BE2C (cell line): ENCODE results near the gene EMC6.

Experiments
- DNase-seq: peaks from one replicate; pipeline ENCODE4 v3.0.0-alpha.2; 2020
- H3K27me3 ChIP-seq: fragments of 250-450 bp; sonication (Bioruptor Pico); 2 replicates; pipeline ENCODE4 v1.5.1; 2020; ENCODE audit warnings: mild to moderate bottlenecking
- H3K36me3 ChIP-seq: fragments of 250-450 bp; sonication (Bioruptor Pico); 2 replicates; pipeline ENCODE4 v1.5.1; 2020; ENCODE audit warnings: mild to moderate bottlenecking
- H3K4me1 ChIP-seq: fragments of 250-450 bp; sonication (Bioruptor Pico); 2 replicates; pipeline ENCODE4 v1.5.1; 2020
- H3K4me3 ChIP-seq: 2 replicates; pipeline ENCODE4 v1.5.1; 2011; ENCODE audit warnings: low read depth, low read length
- H3K9me3 ChIP-seq: fragments of 250-450 bp; sonication (Bioruptor Pico); 2 replicates; pipeline ENCODE4 v1.5.1; 2020
- TF ChIP-seq, protein P1 (sequence below): IDR thresholded peaks from 2 replicates; pipeline ENCODE4 v1.5.1; 2012; ENCODE audit warnings: mild to moderate bottlenecking, low read depth, low read length

Gene EMC6

GRCh38 chr17:3630781-3631180 is 37.8 kb upstream of the EMC6 start:
- Histone ChIP-seq H3K9me3 (no peaks in the 10 kb centered on the region), H3K4me1 (no peaks in the 10 kb centered on the region), H3K4me3 (no peak overlapping the region), H3K36me3 (no peaks in the 10 kb centered on the region), H3K27me3 (no peaks in the 10 kb centered on the region)
- DNase-seq: no peak
- TF ChIP-seq, protein P1, sequence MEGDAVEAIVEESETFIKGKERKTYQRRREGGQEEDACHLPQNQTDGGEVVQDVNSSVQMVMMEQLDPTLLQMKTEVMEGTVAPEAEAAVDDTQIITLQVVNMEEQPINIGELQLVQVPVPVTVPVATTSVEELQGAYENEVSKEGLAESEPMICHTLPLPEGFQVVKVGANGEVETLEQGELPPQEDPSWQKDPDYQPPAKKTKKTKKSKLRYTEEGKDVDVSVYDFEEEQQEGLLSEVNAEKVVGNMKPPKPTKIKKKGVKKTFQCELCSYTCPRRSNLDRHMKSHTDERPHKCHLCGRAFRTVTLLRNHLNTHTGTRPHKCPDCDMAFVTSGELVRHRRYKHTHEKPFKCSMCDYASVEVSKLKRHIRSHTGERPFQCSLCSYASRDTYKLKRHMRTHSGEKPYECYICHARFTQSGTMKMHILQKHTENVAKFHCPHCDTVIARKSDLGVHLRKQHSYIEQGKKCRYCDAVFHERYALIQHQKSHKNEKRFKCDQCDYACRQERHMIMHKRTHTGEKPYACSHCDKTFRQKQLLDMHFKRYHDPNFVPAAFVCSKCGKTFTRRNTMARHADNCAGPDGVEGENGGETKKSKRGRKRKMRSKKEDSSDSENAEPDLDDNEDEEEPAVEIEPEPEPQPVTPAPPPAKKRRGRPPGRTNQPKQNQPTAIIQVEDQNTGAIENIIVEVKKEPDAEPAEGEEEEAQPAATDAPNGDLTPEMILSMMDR: no peak

GRCh38 chr17:3632287-3632686 is 36.3 kb upstream of the EMC6 start:
- H3K9me3 ChIP-seq: no peaks in the 10 kb centered on the region
- TF ChIP-seq, protein P1: no peak
- H3K4me3 ChIP-seq: no peak overlapping the region
- no peaks in the 10 kb centered on the region for H3K27me3 ChIP-seq
- no peaks in the 10 kb centered on the region for H3K36me3 ChIP-seq
- no peak for DNase-seq
- H3K4me1 ChIP-seq: no peaks in the 10 kb centered on the region

DNA sequence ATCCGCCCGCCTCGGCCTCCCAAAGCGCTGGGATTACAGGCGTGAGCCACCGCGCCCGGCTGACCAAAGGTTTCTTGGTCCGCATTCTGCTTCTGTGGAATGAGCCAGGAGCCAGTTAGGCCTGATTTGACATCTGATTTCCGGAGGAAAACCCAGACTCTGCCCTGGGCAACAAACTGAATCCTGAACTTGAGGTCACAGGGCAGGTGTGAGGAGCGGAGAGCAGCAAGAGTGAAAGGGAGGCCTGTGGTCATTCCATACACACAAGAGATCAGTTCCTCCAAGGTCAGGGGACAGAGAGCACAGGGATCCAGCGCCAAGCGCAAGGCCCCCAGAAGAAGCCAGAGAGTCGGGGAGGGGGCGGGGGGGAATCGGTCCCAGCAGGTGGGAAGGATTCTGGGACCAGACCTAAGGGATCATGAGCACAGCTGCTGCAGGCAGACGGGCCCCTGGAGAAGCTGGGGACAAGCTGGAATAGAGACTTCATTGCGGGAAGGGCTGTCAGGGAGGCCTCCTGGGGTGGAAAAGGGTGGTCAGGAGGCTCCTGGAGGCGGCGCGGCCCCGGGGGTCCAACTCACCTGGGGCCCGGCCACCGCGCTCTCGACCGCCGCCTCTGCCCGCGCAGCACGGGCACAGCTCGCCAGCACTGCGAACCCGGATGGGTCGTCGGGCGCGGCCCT is 33.0 kb upstream of the EMC6 start:
- Histone ChIP-seq H3K9me3 (no peaks in the 10 kb centered on the region), H3K4me3 (peak overlapping the region; percentile 69), H3K4me1 (no peaks in the 10 kb centered on the region), H3K27me3 (no peaks in the 10 kb centered on the region), H3K36me3 (no peaks in the 10 kb centered on the region)
- TF ChIP-seq, protein P1: no peak
- no peak for DNase-seq

GRCh38 chr17:3636154-3636907 is 32.3 kb upstream of the EMC6 start, which contains the start of the genes CTNS and SHPK:
Gene CTNS (plus strand): TSS chr17:3636760. CDS start chr17:3640207, 3,447 bp downstream.
Gene SHPK (minus strand): TSS chr17:3636250. CDS start chr17:3636219, 31 bp downstream.
- H3K36me3 ChIP-seq: no peaks in the 10 kb centered on the region
- peak; percentile 93 for DNase-seq
- H3K27me3 ChIP-seq: no peaks in the 10 kb centered on the region
- peak within 1 kb of the TSS; percentile 69 for H3K4me3 ChIP-seq
- no peaks in the 10 kb centered on the region for H3K4me1 ChIP-seq
- TF ChIP-seq, protein P1: no peak
- H3K9me3 ChIP-seq: no peaks in the 10 kb centered on the region

DNA sequence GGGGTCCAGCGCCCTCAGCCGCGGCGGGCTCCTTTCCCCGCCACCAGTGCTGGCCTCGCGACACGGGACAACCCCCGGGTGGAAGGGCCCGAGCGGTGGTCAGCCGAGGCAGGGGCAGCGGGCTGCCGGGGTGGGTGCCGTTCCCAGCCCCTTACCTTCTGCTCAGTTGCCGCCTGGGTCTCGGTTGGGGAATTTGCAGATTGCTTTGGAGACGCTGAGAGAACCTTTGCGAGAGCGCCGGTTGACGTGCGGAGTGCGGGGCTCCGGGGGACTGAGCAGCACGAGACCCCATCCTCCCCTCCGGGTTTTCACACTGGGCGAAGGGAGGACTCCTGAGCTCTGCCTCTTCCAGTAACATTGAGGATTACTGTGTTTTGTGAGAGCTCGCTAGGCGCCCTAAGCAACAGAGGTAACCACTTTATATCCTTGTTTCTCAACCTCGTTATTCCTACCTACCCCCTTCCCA is 31.7 kb upstream of the EMC6 start:
- no peaks in the 10 kb centered on the region for H3K27me3 ChIP-seq
- no peaks in the 10 kb centered on the region for H3K36me3 ChIP-seq
- H3K4me3 ChIP-seq: peak overlapping the region; percentile 69
- DNase-seq: no peak
- TF ChIP-seq, protein P1: no peak
- no peaks in the 10 kb centered on the region for H3K4me1 ChIP-seq
- H3K9me3 ChIP-seq: no peaks in the 10 kb centered on the region
